GM12875 (cell line): Measurements from ENCODE around the gene APOA4.

ENCODE experiments used
- H3K4me3 ChIP-seq: one replicate; pipeline ENCODE4 v1.5.1; 2011; ENCODE audit warnings: low read depth, low read length, control low read depth
- CTCF ChIP-seq: IDR thresholded peaks from 2 replicates; pipeline ENCODE4 v1.5.1; 2011; ENCODE audit warnings: low read depth, mild to moderate bottlenecking, control low read depth, inconsistent platforms, low read length, moderate library complexity, borderline replicate concordance; ENCODE audit not compliant: insufficient read depth

Gene APOA4

GRCh38 chr11:116829525-116830183 is 6.5 kb upstream of the APOA4 start, which contains the start of gene APOC3:
Gene APOC3, plus strand, starts transcription at chr11:116829907. Its CDS starts 676 bp downstream, at chr11:116830583.
- TF ChIP-seq CTCF: no peak
- H3K4me3 ChIP-seq: no peak within 1 kb of the TSS

GRCh38 chr11:116828632-116829524 is 5.8 kb upstream of the APOA4 start:
- H3K4me3 ChIP-seq: no peak overlapping the region
- TF ChIP-seq CTCF: no peak

GRCh38 chr11:116827461-116827860 is 4.4 kb upstream of the APOA4 start:
- no peak overlapping the region for H3K4me3 ChIP-seq
- TF ChIP-seq CTCF: no peak

- TF ChIP-seq CTCF: no peak
- no peak overlapping the region for H3K4me3 ChIP-seq
These were observed 3.8 kb upstream of the APOA4 start for GRCh38 chr11:116826751-116827431.

- no peak for TF ChIP-seq CTCF
- no peak overlapping the region for H3K4me3 ChIP-seq
These were observed 3.0 kb upstream of the APOA4 start for GRCh38 chr11:116825854-116826750.

- H3K4me3 ChIP-seq: no peak overlapping the region
These were observed 2.3 kb upstream of the APOA4 start for GRCh38 chr11:116825434-116825833.

More at GRCh38 chr11:116825434-116825833, 2.3 kb upstream of the APOA4 start:
- TF ChIP-seq CTCF: no peak
